Renal pelvis (tissue), 4 donors: ENCODE measurements around the gene CHMP1A. TPM values are rescaled to one million over a fixed set of nuclear protein-coding genes. Genes with fewer than 3 reads are reported as not detected.
"Not testable (repeated sequence)": the region's sequence is repeated elsewhere in the genome, so short reads cannot be mapped to it uniquely, and the experiment has no call there.

Source experiments
- DNase-seq: peaks from one replicate; pipeline ENCODE4 v3.0.0-alpha.2; 2013
- polyA plus RNA-seq, 3 donors: library from polyadenylated mRNA; unstranded; fragments of 120-200 nt; gene quantifications; one replicate each; pipeline ENCODE4 v1.2.1, GENCODE V29; 2013; ENCODE audit not compliant: insufficient read length in 3 of 3

Gene CHMP1A
- polyA plus RNA-seq, 3 donors: 82.8 to 96.3 (median 91.1) TPM

DNA sequence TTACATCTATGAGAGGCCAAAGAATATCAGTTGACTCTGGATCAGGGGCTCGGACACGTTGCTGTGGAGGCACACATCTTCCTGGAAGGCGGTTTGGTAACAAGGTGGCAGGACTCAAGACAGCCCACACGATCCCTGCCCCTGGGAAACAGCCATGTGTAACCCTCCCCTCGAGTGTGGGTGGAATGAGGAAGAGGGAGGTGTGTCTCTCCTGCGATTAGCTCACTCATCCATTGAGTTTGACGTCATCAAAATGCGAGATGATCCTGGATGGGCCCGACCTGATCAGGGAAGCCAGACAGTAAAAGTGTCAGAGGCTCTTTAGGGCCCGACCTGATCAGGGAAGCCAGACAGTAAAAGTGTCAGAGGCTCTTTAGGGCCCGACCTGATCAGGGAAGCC is 6.7 kb upstream of the CHMP1A start:
- not testable (repeated sequence) for DNase-seq

DNA sequence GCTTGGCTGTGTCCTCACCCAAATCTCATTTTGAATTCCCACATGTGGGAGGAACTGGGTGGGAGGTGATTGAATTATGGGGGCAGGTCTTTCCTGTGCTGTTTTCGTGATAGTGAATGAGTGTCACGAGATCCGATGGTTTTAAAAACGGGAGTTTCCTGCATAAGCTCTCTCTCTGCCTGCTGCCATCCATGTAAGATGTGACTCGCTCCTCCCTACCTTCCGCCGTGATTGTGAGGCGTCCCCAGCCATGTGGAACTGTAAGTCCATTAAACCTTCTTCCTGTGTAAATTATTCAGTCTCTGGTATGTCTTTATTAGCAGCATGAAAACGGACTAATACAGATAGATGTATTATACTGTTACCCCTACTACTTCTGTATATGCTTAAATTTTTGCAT is 3.7 kb upstream of the CHMP1A start:
- DNase-seq: no peak

- DNase-seq: no peak
Observed at GRCh38 chr16:89660146-89660545, 2.6 kb upstream of the CHMP1A start.

DNA sequence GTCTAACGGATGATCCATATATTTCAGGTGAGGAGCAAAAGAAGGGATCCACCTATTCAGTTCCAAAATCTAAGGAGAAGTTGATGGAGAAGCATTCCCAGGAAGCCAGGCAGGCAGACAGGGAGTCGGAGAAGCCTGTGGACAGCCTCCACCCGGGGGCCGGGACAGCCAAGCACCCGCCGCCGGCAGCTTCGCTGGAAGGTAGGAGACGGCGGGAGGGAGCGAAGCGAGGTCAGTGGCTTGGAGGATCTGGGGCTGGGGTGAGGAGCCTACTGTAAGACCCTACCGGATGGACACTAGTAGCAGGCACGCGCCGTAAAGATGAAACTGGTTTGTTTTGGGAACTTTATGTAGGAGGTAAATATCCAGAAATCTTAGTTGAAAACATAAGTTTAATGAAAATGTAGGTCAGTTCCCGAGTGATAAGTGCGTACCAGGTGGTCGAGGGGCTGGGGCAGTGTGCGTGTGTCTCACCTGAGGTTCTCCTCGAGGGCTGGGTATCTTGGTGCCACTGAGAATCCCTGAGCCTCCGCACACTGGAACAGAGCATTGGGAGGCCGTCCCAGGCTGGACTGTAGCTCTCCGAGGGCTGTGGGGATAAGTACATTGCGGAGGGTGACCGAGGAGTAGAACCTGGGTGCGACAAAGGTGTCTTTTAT is 842 bp upstream of the CHMP1A start:
- DNase-seq: no peak

DNA sequence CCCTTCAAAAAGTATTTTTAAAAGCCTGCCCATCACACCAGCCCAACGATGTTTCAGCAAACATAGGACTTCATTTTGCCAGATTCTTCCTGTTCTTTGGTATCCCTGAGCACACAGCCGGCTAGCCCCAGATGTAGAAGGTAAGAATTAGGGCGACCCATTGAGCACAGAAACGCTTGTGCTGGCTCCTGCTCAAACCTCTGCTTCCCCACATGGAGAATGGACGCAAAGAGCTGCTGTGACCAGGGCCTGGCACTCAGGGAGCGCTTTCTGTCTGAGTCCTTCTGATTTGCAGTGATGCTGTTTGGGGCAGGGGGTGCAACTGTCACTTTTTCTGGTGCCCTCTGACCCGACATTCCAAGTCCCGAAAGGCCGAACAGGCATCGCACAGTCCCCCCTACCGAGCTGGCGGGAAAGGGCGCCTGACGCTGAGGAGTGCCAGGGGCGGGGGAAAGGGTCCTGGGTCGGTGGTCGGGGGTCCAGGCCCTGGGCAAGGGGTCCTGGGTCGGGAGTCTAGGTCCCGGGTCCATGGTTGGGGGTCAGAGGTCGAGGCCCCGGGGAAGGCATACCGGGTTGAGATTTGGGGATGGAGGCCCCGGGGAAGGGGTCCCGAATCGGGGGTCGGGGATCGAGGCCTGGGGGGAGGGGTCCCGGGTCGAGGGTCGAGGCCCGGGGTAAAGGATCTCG is 930 bp downstream of the CHMP1A start:
- no peak for DNase-seq

GRCh38 chr16:89655062-89655643 is 2.4 kb downstream of the CHMP1A start:
- DNase-seq: no peak

GRCh38 chr16:89653656-89654295 is 3.7 kb downstream of the CHMP1A start:
- no peak for DNase-seq

DNA sequence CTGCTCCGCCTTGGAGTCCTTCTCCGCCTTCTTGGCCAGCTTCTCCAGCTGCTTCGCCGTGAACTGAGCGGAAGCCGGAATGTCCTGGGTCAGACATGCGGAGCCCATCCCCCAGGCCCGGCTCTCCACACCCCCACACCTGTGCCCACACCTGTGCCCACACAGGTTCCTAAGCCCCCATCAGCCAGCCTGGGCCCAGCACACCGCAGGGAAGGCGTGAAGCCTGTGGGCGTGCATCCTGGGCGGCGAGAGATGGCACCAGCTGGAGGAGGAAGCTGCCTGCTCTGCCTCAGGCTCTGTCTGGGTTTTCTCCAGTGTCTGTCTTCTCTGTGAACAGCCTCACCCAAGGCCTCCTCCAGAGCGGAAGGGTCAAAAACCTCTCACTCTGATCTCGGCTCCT is 5.9 kb downstream of the CHMP1A start:
- DNase-seq: no peak

GRCh38 chr16:89646906-89647305 is 10.6 kb downstream of the CHMP1A start:
- no peak for DNase-seq

GRCh38 chr16:89646270-89646669 is 11.2 kb downstream of the CHMP1A start:
- DNase-seq: no peak

GRCh38 chr16:89645122-89645521 is 12.4 kb downstream of the CHMP1A start:
- DNase-seq: no peak

DNA sequence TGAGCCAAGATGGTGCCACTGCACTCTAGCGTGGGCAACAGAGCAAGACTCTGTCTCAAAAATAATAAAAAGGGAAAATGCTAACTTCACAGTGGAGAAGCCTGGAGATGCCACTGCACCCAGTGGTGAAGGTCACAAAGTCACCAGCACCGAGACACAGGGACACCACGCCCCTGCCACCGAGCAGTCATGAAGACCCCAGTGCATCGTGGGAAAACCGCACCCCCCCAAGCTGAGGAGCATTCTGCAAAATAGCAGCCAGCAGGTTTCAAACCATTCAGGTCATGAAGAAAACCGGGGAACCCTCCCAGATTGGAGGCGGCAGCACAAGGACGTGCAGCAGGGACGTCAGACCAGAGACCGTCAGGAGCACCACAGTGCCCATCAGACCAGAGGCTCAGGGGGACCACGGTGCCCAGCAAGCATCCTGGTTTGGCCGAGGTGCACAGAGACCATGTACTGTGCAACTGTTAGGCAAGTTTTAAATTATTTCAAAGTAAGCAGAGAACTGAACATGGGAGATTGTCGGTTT is 13.7 kb downstream of the CHMP1A start:
- DNase-seq: no peak

DNA sequence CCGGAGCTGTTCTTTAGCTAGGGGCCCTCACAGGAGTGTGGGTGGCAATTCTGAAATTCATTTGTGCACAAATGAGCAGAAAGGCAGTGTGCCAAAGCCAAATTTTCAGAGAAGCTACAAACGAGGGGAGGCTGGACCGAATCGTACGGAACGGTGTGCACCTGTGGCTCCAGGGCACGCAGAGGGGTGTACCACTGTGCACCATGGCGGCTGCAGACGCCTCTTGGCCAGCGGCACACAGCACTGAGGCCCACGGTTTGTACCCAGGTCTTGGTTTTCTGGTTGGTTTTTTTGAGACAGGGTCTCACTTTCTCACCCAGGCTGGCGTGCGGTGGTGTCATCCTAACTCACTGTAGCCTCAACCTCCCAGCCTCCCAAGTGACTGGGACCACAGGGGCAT is 14.9 kb downstream of the CHMP1A start:
- no peak for DNase-seq

- no peak for DNase-seq
Observed at GRCh38 chr16:89641458-89642119, 15.9 kb downstream of the CHMP1A start.

GRCh38 chr16:89639385-89639784 is 18.1 kb downstream of the CHMP1A start:
- DNase-seq: no peak

DNA sequence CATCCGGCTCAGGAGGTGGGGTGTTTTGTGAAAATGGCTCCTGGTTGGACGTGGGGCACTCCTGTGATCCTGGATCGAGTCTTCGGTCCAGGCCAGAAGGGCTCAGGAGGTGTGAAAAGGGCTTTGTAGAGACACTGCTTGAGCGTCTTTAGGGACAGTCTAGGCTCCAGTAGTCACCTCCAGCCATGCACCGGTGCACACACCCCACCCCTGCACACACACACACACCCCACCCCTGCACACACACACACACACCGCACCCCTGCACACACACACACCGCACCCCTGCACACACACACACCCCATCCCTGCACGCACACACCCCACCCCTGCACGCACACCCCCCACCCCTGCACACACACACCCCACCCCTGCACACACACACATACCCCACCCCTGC is 19.1 kb downstream of the CHMP1A start:
- no peak for DNase-seq

DNA sequence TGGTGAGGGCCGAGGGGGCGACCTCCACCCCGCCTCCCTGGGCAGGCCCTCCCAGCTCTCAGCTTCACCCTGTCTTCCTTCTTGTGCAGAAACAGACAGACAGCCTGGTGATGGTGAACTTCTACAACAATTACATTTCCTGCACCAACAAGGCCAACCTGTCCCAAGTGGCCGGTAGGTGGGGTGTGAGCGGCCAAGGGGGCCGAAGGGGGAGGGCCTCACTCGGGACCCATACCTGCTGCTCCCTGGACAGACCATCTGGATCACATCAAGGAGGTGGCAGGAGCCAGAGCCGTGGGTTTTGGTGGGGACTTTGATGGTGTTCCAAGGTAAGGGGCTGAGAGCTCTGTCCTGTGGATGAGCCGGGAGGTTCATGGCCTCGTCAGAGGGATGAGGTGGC is 20.1 kb downstream of the CHMP1A start:
- no peak for DNase-seq

GRCh38 chr16:89636663-89637062 is 20.8 kb downstream of the CHMP1A start:
- DNase-seq: no peak

GRCh38 chr16:89634463-89635385 is 22.8 kb downstream of the CHMP1A start:
- not testable (repeated sequence) for DNase-seq

- DNase-seq: no peak
Observed at GRCh38 chr16:89633064-89633631, 24.4 kb downstream of the CHMP1A start.
